HEK293T (cell line): Measurements from ENCODE around the gene DNAH14.

Source experiments
- CTCF ChIA-PET: fragments of 350-600 bp; formaldehyde crosslinking; extraction: SDS; loops from one replicate; lab custom pipeline; 2021; ENCODE audit warnings: antibody characterized with exemption, inconsistent platforms; lab: Yijun Ruan, JAX
- POLR2A ChIA-PET: fragments of 350-600 bp; formaldehyde crosslinking; extraction: SDS; loops from one replicate; lab custom pipeline; 2020; ENCODE audit warnings: antibody characterized with exemption, inconsistent platforms; lab: Yijun Ruan, JAX
- DNase-seq: peaks from one replicate; pipeline ENCODE4 v3.0.0; 2012; ENCODE audit warnings: mixed read lengths; ENCODE audit errors: extremely low spot score
- ARNT ChIP-seq: fragments of 450-650 bp; IDR thresholded peaks from 2 replicates; pipeline ENCODE4 v1.6.1; 2017; ENCODE audit warnings: mild to moderate bottlenecking
- BHLHE40 ChIP-seq: fragments of 450-650 bp; IDR thresholded peaks from 2 replicates; pipeline ENCODE4 v1.6.1; 2016; ENCODE audit warnings: mild to moderate bottlenecking, moderate library complexity, borderline replicate concordance
- CTBP1 ChIP-seq: fragments of 450-650 bp; IDR thresholded peaks from 2 replicates; pipeline ENCODE4 v1.6.1; 2016; ENCODE audit warnings: borderline replicate concordance
- ELF4 ChIP-seq: fragments of 450-650 bp; IDR thresholded peaks from 2 replicates; pipeline ENCODE4 v1.6.1; 2017; ENCODE audit warnings: antibody characterized with exemption
- FOXA1 ChIP-seq: fragments of 450-650 bp; IDR thresholded peaks from 2 replicates; pipeline ENCODE4 v1.6.1; 2016; ENCODE audit warnings: mild to moderate bottlenecking
- FOXK2 ChIP-seq: fragments of 450-650 bp; IDR thresholded peaks from 2 replicates; pipeline ENCODE4 v1.6.1; 2016; ENCODE audit warnings: mild to moderate bottlenecking
- FOXM1 ChIP-seq: fragments of 450-650 bp; IDR thresholded peaks from 2 replicates; pipeline ENCODE4 v1.6.1; 2017; ENCODE audit warnings: mild to moderate bottlenecking, borderline replicate concordance
- HDGF ChIP-seq: fragments of 450-650 bp; IDR thresholded peaks from 2 replicates; pipeline ENCODE4 v1.6.1; 2017; ENCODE audit warnings: antibody characterized with exemption, borderline replicate concordance
- L3MBTL2 ChIP-seq: fragments of 450-650 bp; conservative IDR thresholded peaks from 2 replicates; pipeline ENCODE4 v1.6.1; 2016; ENCODE audit warnings: mild to moderate bottlenecking
- LEF1 ChIP-seq: fragments of 450-650 bp; IDR thresholded peaks from 2 replicates; pipeline ENCODE4 v1.6.1; 2017; ENCODE audit warnings: mild to moderate bottlenecking, borderline replicate concordance
- NFRKB ChIP-seq: fragments of 450-650 bp; IDR thresholded peaks from 2 replicates; pipeline ENCODE4 v1.6.1; 2016; ENCODE audit warnings: mild to moderate bottlenecking, moderate library complexity
- PKNOX1 ChIP-seq: fragments of 450-650 bp; IDR thresholded peaks from 2 replicates; pipeline ENCODE4 v1.6.1; 2016
- SP1 ChIP-seq: fragments of 450-650 bp; IDR thresholded peaks from 2 replicates; pipeline ENCODE4 v1.6.1; 2017
- SUZ12 ChIP-seq: fragments of 450-650 bp; IDR thresholded peaks from 2 replicates; pipeline ENCODE4 v1.6.1; 2016; ENCODE audit warnings: mild to moderate bottlenecking
- TARDBP ChIP-seq: fragments of 450-650 bp; IDR thresholded peaks from 2 replicates; pipeline ENCODE4 v1.6.1; 2016
- ZNF384 ChIP-seq: fragments of 450-650 bp; IDR thresholded peaks from 2 replicates; pipeline ENCODE4 v1.6.1; 2016

DNAH14 gene

GRCh38 chr1:225428881-225429455 lies 499.5 kb downstream of the DNAH14 start:
- CTCF ChIA-PET, result interaction anchor here (0.6 to 2.8 kb wide), 2 partner anchors 46 to 110 kb away, joined by 4 to 10 read pairs; no protein-coding TSS in a partner anchor
- POLR2A ChIA-PET, result interaction anchor here (0.9 to 1.3 kb wide), 2 partner anchors 19 to 495 kb away, joined by 3 to 4 read pairs; partner anchors contain the start of gene PYCR2
- DNase-seq, result no peak
- TF ChIP-seq SP1, result no peak
- TF ChIP-seq SUZ12, result no peak
- TF ChIP-seq TARDBP, result no peak
- TF ChIP-seq LEF1, result no peak
- no peak for TF ChIP-seq CTBP1
- TF ChIP-seq L3MBTL2, result no peak
- peak; percentile 76; the same call in 1 of the 2 replicates for TF ChIP-seq ZNF384

- CTCF ChIA-PET, result no interaction called here
Observed at GRCh38 chr1:225430301-225430700, 500.8 kb downstream of the DNAH14 start.

DNA sequence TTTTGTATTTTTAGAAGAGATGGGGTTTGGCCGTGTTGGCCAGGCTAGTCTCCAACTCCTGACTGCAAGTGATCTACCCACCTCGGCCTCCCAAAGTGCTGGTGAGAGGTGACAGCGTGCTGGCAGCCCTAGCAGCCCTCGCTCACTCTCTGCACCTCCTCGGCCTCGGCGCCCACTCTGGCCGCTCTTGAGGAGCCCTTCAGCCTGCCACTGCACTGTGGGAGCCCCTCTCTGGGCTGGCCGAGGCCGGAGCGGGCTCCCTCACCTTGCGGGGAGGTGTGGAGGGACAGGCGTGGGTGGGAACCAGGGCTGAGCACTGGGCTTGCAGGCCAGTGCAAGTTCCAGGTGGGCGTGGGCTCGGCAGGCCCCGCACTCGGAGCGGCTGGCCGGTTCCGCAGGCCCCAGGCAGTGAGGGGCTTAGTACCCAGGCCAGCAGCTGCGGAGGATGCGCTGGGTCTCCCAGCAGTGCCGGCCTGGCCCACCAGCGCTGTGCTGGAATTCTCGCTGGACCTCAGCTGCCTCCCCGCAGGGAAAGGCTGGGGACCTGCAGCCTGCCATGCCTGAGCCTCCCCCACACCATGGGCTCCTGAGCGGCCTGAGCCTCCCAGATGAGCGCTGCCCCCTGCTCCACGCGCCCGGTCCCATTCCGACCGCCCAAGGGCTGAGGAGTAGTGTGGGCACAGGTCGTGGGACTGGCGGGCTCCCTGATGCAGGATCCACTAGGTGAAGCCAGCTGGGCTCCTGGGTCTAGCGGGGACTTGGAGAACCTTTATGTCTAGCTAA lies 501.8 kb downstream of the DNAH14 start:
- ChIA-PET CTCF (no interaction called here), POLR2A (no interaction called here)
- DNase-seq, result no peak
- no peak for TF ChIP-seq BHLHE40
- TF ChIP-seq HDGF, result no peak
- TF ChIP-seq PKNOX1, result no peak
- TF ChIP-seq SP1, result no peak
- TF ChIP-seq SUZ12, result no peak

More at GRCh38 chr1:225430301-225430700, 500.8 kb downstream of the DNAH14 start:
- POLR2A ChIA-PET, result no interaction called here
- TF ChIP-seq TARDBP (no peak), FOXA1 (no peak), HDGF (no peak), PKNOX1 (no peak), NFRKB (no peak), ARNT (no peak), SUZ12 (no peak), LEF1 (no peak), FOXM1 (no peak), SP1 (no peak), L3MBTL2 (no peak), ELF4 (no peak), FOXK2 (no peak), BHLHE40 (no peak), ZNF384 (no peak), CTBP1 (no peak)
- no peak for DNase-seq

DNA sequence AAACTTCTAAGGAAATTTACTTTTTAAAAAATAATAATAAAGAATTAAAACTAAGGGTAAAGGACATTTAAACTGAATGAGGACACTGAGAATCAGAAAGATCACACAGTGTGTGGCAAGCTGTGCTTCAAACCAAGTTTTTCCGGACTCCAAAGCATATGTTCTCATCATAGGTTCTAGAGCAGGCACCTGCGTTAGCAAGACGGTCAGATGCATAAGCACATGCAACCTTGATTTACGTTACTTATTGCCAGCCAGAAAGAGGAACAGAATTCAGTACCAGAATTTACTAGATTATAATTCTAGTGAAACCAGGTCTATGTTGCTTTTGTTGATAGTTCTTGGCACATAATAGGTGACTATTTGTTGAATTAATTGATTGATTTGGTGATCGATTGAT lies 504.6 kb downstream of the DNAH14 start:
- TF ChIP-seq NFRKB (no peak), L3MBTL2 (no peak), FOXM1 (no peak), BHLHE40 (no peak), ELF4 (no peak)
- POLR2A ChIA-PET, result no interaction called here
- CTCF ChIA-PET, result interaction anchor here (1.1 kb wide), 1 partner anchor 9 kb away, joined by 3 read pairs; no protein-coding TSS in a partner anchor
- DNase-seq, result no peak

DNA sequence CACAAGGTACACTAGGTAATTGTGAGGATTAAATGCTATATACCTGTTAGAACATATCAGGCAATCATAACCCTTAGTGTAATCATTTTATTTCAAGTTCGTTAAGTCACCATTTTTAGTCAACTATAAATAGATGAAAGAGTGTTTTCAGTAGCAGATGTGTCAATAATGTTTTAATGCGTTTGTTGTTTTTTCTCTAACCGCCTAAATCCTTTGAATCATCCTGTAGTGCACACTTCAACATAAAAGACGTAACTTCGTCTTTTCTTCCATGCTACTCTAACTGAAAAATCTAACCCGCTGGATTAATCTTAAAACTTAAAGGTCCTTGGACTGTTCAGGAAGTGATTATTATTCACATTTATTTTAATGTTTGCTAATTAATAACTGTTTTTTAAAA lies 505.6 kb downstream of the DNAH14 start:
- DNase-seq, result no peak
- TF ChIP-seq SP1 (no peak), FOXM1 (no peak), NFRKB (no peak), ZNF384 (no peak), SUZ12 (no peak), HDGF (no peak), LEF1 (no peak), FOXK2 (no peak), BHLHE40 (no peak), TARDBP (no peak), ARNT (no peak), ELF4 (no peak), CTBP1 (no peak), L3MBTL2 (no peak)
- ChIA-PET CTCF (no interaction called here), POLR2A (no interaction called here)

- no peak for TF ChIP-seq CTBP1
- TF ChIP-seq NFRKB, result no peak
- TF ChIP-seq PKNOX1, result no peak
- TF ChIP-seq ZNF384, result no peak
- TF ChIP-seq FOXM1, result no peak
- TF ChIP-seq ARNT, result no peak
Observed at GRCh38 chr1:225435487-225435886, 506.0 kb downstream of the DNAH14 start.

More at GRCh38 chr1:225435487-225435886, 506.0 kb downstream of the DNAH14 start:
- CTCF ChIA-PET, result no interaction called here
- DNase-seq, result no peak
- POLR2A ChIA-PET, result no interaction called here
